GM12872 (cell line): ENCODE data around the gene PRDM12.

Experiments used
- CTCF ChIP-seq: IDR thresholded peaks from 3 replicates; pipeline ENCODE4 v1.5.1; 2011; ENCODE audit warnings: low read depth, mild to moderate bottlenecking, low read length, moderate library complexity; ENCODE audit not compliant: insufficient read depth

PRDM12 gene

GRCh38 chr9:130694205-130694604, 29.8 kb downstream of the PRDM12 start:
- TF ChIP-seq CTCF: no peak

GRCh38 chr9:130696139-130696650, 31.8 kb downstream of the PRDM12 start:
- TF ChIP-seq CTCF: no peak

- no peak for TF ChIP-seq CTCF
Measured at GRCh38 chr9:130696996-130697395, 32.6 kb downstream of the PRDM12 start.

DNA sequence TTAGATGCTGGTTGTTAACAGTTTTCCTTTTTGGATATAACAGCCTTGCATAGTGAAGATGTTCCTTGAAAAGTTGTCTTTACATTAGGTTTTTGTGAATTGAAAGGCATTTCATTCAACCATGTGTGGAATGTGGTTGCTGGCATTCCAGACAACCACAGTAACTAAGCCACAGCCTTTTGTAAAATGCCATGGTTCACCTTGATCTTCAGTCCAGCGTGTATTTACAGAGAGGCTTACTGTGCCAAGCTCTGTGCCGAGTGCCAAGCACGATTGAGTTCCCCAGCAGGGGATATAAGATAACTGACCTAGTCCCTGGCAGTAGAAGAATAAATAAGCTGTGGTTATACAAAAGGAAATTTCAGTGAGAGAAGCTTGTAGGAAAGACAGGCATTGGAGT, 34.1 kb downstream of the PRDM12 start:
- no peak for TF ChIP-seq CTCF

DNA sequence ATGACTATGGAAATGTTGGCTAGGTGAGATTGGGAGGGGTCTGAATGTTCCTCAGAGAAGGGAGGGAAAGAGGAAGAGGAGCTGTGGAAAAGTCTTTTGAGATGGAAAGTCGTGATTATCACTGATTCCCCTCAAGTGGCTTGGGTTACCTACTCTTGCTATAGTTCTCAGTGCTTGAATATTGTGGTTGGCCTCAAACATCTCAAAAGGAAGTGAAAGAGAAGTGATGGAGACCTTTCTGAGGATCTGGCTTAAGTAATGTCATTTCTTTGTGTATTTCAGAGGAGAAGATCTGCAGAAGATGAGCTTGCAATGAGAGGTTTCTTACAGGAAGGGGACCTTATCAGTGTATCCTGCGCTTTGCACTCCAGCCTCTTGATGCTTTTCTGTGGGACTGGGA, 34.7 kb downstream of the PRDM12 start:
- TF ChIP-seq CTCF: no peak

- TF ChIP-seq CTCF: peak; percentile 94
Measured at GRCh38 chr9:130701059-130702022, 36.9 kb downstream of the PRDM12 start.

- TF ChIP-seq CTCF: no peak
Measured at GRCh38 chr9:130703501-130703900, 39.1 kb downstream of the PRDM12 start.
